IPS-20b (cell line): Measurements from ENCODE around the gene SLC38A1.

ENCODE experiments used
- H3K27ac ChIP-seq: one replicate; pipeline ENCODE4 v1.5.1; 2013; ENCODE audit warnings: low read length
- H3K27me3 ChIP-seq: 2 replicates; pipeline ENCODE4 v1.6.1; 2013; ENCODE audit warnings: mild to moderate bottlenecking, low read length, inconsistent platforms; ENCODE audit not compliant: insufficient read depth
- H3K36me3 ChIP-seq: 2 replicates; pipeline ENCODE4 v1.6.1; 2013; ENCODE audit warnings: low read depth, mild to moderate bottlenecking, inconsistent platforms, low read length, moderate library complexity; ENCODE audit not compliant: insufficient read depth
- H3K4me1 ChIP-seq: 2 replicates; pipeline ENCODE4 v1.6.1; 2013; ENCODE audit warnings: mild to moderate bottlenecking, control low read depth, inconsistent platforms, low read length, moderate library complexity; ENCODE audit not compliant: insufficient read depth
- H3K4me3 ChIP-seq: 2 replicates; pipeline ENCODE4 v1.5.1; 2013; ENCODE audit warnings: mild to moderate bottlenecking, low read length, inconsistent platforms
- H3K9ac ChIP-seq: 2 replicates; pipeline ENCODE4 v1.6.1; 2013; ENCODE audit warnings: low read depth, mild to moderate bottlenecking, inconsistent platforms, low read length, moderate library complexity
- H3K9me3 ChIP-seq: 2 replicates; pipeline ENCODE4 v1.6.1; 2013; ENCODE audit warnings: mild to moderate bottlenecking, low read depth, low read length, inconsistent platforms; ENCODE audit not compliant: insufficient read depth

SLC38A1 gene

GRCh38 chr12:46227616-46228015, 41.2 kb downstream of the SLC38A1 start:
- no peak overlapping the region for H3K9ac ChIP-seq
- no peaks in the 10 kb centered on the region for H3K9me3 ChIP-seq
- H3K27me3 ChIP-seq, result no peaks in the 10 kb centered on the region
- peaks cover 98% of the 10 kb centered on the region for H3K36me3 ChIP-seq
- H3K4me1 ChIP-seq, result peaks cover 2% of the 10 kb centered on the region; the same call in 1 of the 2 replicates
- H3K4me3 ChIP-seq, result no peak overlapping the region
- H3K27ac ChIP-seq, result no peak overlapping the region

GRCh38 chr12:46224386-46224785, 44.5 kb downstream of the SLC38A1 start:
- Histone ChIP-seq H3K27ac (no peak overlapping the region), H3K36me3 (peaks cover 99% of the 10 kb centered on the region), H3K27me3 (no peaks in the 10 kb centered on the region), H3K4me1 (peaks cover 29% of the 10 kb centered on the region), H3K9ac (no peak overlapping the region), H3K9me3 (no peaks in the 10 kb centered on the region), H3K4me3 (no peak overlapping the region)

- Histone ChIP-seq H3K27ac (no peak overlapping the region), H3K4me1 (peaks cover 31% of the 10 kb centered on the region), H3K36me3 (peaks cover 98% of the 10 kb centered on the region), H3K9ac (no peak overlapping the region), H3K4me3 (no peak overlapping the region), H3K27me3 (no peaks in the 10 kb centered on the region), H3K9me3 (no peaks in the 10 kb centered on the region)
Observed at GRCh38 chr12:46223047-46223446, 45.8 kb downstream of the SLC38A1 start.

- H3K36me3 ChIP-seq, result peaks cover 98% of the 10 kb centered on the region
- H3K4me1 ChIP-seq, result peaks cover 31% of the 10 kb centered on the region
- H3K27me3 ChIP-seq, result no peaks in the 10 kb centered on the region
- H3K9ac ChIP-seq, result no peak overlapping the region
- H3K9me3 ChIP-seq, result no peaks in the 10 kb centered on the region
- H3K4me3 ChIP-seq, result no peak overlapping the region
- no peak overlapping the region for H3K27ac ChIP-seq
Observed at GRCh38 chr12:46222636-46223035, 46.2 kb downstream of the SLC38A1 start.

GRCh38 chr12:46221255-46222128, 47.4 kb downstream of the SLC38A1 start:
- no peak overlapping the region for H3K27ac ChIP-seq
- no peak overlapping the region for H3K4me3 ChIP-seq
- peaks cover 98% of the 10 kb centered on the region for H3K36me3 ChIP-seq
- no peak overlapping the region for H3K9ac ChIP-seq
- H3K4me1 ChIP-seq, result peaks cover 31% of the 10 kb centered on the region
- no peaks in the 10 kb centered on the region for H3K9me3 ChIP-seq
- no peaks in the 10 kb centered on the region for H3K27me3 ChIP-seq

GRCh38 chr12:46219877-46220655, 48.8 kb downstream of the SLC38A1 start:
- Histone ChIP-seq H3K4me1 (peaks cover 31% of the 10 kb centered on the region), H3K36me3 (peaks cover 97% of the 10 kb centered on the region), H3K9me3 (no peaks in the 10 kb centered on the region), H3K27ac (no peak overlapping the region), H3K9ac (no peak overlapping the region), H3K27me3 (no peaks in the 10 kb centered on the region), H3K4me3 (no peak overlapping the region)

- no peak overlapping the region for H3K27ac ChIP-seq
- peaks cover 97% of the 10 kb centered on the region for H3K36me3 ChIP-seq
- no peaks in the 10 kb centered on the region for H3K27me3 ChIP-seq
- H3K4me1 ChIP-seq, result peaks cover 31% of the 10 kb centered on the region
- no peaks in the 10 kb centered on the region for H3K9me3 ChIP-seq
- no peak overlapping the region for H3K9ac ChIP-seq
- no peak overlapping the region for H3K4me3 ChIP-seq
Observed at GRCh38 chr12:46219132-46219876, 49.5 kb downstream of the SLC38A1 start.

- H3K27ac ChIP-seq, result no peak overlapping the region
- no peak overlapping the region for H3K4me3 ChIP-seq
- H3K36me3 ChIP-seq, result peaks cover 97% of the 10 kb centered on the region
- H3K27me3 ChIP-seq, result no peaks in the 10 kb centered on the region
- H3K4me1 ChIP-seq, result peaks cover 31% of the 10 kb centered on the region
- no peaks in the 10 kb centered on the region for H3K9me3 ChIP-seq
- H3K9ac ChIP-seq, result no peak overlapping the region
Observed at GRCh38 chr12:46218322-46219095, 50.3 kb downstream of the SLC38A1 start.

GRCh38 chr12:46217541-46218321, 51.1 kb downstream of the SLC38A1 start:
- Histone ChIP-seq H3K4me1 (peaks cover 30% of the 10 kb centered on the region), H3K4me3 (no peak overlapping the region), H3K9ac (no peak overlapping the region), H3K36me3 (peaks cover 97% of the 10 kb centered on the region), H3K27ac (no peak overlapping the region), H3K27me3 (no peaks in the 10 kb centered on the region), H3K9me3 (no peaks in the 10 kb centered on the region)

- peaks cover 22% of the 10 kb centered on the region; the same call in 1 of the 2 replicates for H3K4me1 ChIP-seq
- H3K9ac ChIP-seq, result no peak overlapping the region
- no peaks in the 10 kb centered on the region for H3K9me3 ChIP-seq
- H3K27ac ChIP-seq, result no peak overlapping the region
- H3K36me3 ChIP-seq, result peaks cover 97% of the 10 kb centered on the region
- H3K4me3 ChIP-seq, result no peak overlapping the region
- H3K27me3 ChIP-seq, result no peaks in the 10 kb centered on the region
Observed at GRCh38 chr12:46214668-46215436, 54.0 kb downstream of the SLC38A1 start.
